SIG-M5 treated with dmso at 0.1 percent for 504 hours (cell line): ENCODE data around the gene NTN1.
A peak's percentile ranks its signal among the peaks of the same experiment; 100 is the strongest.

Experiments
- DNase-seq: peaks from one replicate; lab custom pipeline; 2025; ENCODE audit not compliant: unreplicated experiment; lab: John Stamatoyannopoulos, UW

NTN1 gene

DNA sequence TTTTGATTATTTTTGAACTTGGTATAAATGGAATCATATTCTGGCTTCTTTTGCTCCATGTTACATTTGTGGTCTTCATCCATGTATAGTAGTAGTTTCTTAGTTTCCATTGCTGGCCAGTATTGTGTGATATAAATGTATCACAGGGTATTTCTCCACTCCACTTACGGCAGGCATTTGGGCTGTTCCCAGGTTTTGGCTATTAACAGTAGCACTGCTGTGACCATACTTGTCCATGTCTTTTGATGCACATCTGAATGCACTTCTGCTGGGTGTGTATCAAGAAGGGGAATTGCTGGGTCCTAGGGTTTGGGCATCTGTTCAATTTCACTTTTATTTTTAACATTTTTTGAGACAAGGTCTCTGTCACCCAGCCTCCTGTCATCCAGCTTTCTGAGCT lies 13.9 kb downstream of the NTN1 start:
- no peak for DNase-seq

DNA sequence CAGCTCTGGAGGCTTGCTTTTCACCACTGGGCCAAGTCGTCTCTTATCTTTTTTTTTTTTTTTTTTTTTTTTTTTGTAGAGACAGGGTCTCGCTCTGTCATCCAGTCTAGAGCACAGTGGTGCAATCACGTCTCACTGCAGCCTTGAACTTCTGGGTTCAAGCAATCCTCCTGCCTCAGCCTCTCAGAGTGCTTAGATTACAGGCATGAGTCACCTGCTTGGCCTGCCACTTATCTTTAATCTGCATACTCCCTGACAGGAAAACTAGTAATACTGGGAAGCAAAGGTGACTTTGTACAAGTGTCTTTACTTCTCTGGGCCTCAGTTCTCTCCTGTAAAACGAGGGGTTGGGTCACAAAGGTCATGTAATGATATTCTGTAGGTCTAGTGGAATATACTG lies 15.0 kb downstream of the NTN1 start:
- DNase-seq, result no peak

DNA sequence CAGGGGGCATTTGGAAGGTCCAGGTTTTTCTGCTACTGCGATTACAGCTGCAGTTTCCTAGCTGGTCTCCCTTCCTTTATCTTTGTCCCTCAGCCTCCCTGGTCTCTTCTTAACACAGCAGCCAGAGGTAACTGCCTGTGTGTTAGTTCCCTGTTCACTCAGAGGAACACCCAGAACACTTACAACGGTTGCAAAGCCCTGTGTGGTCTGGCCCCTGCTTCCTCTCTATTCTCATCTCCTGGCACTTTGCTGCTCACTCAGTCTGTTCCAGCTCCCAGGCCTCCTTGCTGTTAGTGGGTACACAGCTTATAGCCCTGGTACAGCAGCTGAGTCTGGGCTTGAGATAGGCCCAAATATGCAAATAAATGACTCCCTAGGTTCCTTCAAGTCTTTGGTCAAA lies 16.4 kb downstream of the NTN1 start:
- peak; percentile 6 for DNase-seq

DNA sequence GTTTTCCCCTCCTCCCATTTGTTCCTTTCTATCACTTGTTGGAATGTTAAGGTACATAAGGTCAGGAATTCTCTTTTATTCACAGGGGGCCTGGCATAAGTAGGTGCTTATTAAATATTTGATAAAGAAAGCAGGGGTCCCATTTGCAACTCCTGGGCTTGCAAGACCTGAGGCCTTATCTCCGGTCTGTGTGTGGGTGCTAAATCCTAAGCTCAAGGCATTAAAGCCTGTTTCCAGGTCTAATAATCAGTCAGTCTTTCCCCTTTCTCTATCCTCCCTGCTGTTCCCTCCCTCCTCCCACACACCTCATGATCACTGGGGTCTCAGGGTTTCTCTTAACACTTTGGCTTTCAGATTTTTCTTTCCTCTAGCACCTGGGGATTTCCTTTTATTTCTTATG lies 17.1 kb downstream of the NTN1 start:
- no peak for DNase-seq

DNA sequence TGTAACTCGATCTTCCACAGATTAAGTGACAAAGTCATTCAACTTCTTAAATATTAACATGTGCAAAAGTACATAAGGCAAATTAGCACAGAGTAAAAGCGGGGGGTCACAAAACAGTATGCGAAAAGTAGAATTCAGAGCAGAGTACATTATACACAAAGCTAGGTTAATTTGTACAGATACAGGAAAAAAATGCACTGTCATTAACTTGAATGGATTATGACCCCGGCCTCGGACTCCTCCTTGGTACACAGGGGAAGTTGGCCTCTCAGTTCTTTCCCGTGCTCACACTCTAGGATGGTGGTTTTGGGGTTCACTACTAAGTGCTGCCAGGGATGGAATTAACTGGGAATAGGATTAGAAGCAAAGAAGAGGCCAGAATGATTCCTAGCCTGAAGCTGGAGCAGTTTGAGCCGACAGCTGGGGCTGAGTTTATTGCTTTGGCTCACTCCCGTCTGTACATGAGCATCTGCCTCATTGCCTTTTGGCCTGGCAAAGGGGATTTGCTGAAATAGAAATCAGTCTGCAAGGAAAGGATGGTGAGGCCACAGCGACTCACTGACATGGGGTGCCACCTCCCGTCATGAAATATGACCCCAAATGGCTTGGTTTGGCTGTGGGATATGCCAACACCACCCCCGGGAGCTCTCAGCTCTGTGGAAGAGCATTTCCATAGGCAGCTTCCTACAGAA lies 23.6 kb downstream of the NTN1 start:
- no peak for DNase-seq

DNA sequence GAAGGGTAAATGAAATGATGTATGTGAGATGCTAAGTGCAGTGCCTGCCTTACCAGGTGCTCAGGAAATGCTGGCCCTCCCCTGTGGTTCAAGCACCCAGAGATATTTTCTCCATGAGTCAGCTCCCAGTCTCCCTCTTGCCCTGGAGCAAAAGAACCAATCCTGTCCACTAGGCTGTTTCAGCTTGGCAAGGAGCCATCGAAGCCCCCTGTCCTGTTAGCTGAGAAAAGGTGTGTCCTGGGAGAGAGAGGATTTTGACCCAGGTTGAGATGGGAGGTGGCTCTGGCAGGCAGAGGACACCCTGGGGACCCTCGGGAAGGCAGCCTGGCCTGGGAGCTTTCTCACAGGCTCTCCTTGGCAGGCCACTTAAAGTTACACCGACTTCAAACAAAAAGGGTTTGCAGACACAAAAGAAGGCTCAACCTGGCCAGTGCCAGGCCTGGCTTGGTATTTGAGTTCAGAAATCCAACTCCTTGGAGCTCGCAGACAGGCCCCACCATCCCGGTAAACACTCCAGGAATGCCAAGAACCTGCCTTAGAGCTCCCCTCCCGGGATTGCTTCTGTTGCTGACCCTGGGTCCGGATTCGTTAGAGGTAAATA lies 29.6 kb downstream of the NTN1 start:
- peak; percentile 22 for DNase-seq

DNA sequence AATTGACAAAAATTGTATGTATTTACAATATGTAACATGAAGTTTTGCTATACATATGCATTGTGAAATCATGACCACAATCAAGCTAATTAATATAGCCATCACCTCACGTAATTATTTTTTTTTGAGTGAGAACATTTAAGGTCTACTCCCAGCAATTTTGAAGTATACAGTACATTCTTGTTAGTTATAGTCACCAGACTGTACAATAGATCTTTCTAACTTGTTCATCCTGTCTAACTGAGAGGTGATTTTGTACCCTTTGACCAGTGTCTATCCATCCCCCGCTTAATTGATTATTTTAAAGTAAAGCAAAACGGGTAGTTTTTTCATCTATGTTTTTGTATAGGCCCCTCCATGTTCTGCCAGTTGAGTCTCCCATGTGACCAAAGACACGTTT lies 30.3 kb downstream of the NTN1 start:
- DNase-seq, result no peak

DNA sequence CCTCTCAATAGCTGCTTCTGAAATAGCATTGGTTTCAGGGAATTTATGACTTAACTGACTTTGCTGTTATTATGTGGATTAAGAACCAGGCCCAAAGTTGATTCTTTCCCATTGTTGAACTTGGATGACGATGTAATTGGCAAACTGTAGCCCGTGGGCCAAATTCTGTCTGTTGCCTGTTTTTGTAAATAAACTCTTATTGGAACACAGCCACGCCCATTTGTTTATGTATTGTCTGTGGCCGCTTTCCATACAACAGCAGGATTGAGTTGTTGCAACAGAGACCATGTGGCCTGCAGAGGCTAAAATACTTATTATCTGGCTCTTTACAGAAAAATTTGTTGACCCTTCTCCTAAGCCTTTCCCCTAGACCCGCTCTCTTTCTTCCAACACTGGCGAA lies 31.6 kb downstream of the NTN1 start:
- no peak for DNase-seq

DNA sequence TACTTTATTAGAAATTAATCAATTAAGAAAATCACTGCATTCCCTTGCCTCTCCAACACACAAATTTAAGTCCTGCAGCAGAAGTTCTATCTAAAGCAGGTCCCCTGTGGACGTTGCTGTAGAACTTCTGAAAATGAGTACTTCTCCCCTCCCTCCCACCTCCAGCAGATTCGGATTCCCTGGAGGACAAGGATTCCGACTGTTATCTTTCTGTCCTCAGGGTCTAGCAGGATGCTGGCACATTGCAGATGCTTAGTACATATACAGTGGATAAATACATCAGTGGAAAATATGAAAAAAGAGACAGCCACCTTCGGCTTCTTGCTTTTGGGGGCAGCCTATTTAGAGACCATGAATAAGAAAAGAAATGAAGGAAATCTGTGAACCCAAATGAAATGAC lies 32.1 kb downstream of the NTN1 start:
- DNase-seq, result no peak

DNA sequence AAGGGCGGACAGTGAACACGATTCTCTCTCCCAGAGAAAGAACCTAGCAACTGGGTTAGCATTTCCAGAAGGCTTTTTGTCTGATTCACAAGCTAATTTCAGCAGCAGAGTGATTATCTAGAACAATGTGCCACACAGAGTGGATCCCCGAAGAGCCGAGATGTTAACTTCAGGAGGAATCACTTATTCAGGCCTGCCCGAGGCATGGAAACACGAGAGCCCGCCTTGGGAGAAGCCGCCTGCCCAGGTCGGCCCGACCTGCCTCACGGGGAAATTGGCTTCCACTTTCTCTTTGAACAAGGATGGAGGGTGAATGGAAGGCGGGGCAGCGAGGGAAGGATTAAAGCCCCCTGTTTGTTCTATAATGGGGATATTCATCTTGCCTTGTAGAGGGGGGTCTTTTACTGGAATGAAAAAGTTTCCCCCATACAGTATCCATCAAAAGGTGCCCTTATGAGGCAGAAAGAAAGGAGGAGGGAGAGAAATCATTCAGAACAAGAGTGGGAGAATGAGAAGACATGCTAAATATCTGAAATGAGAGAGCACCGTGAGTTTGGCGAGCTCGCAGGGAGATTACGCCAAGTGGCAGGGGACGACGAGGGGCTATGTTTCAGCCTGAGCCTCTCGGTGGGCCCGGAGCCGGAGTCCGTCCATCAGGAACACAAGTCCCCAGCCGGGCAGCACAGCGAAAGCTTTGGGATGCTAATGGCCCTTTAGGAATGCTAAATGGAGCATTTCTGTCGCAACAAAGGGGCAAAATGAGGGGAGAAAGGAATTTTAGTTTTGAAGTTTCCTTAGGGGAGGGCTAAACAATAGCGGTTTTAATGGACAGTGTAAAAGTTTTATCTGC lies 33.0 kb downstream of the NTN1 start:
- no peak for DNase-seq

DNA sequence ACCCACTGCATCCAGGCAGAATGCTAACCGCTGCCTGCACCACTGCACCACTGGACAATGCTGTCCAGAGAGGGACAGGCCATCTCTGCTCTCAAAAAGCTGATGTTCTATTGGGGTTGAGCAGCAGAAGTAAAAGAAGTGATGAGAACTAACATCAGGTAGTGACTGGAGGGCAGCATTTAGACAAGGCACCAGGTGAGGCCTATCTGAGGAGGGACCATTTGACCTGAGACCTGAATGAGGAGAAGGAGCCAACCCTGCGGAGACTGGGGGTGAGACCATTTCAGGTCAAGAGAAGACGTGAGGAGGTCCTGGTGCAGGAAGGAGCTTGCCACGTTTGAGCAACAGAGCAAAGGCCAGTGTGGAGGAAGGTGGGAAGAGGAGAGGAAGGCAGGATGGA lies 34.0 kb downstream of the NTN1 start:
- DNase-seq, result no peak

DNA sequence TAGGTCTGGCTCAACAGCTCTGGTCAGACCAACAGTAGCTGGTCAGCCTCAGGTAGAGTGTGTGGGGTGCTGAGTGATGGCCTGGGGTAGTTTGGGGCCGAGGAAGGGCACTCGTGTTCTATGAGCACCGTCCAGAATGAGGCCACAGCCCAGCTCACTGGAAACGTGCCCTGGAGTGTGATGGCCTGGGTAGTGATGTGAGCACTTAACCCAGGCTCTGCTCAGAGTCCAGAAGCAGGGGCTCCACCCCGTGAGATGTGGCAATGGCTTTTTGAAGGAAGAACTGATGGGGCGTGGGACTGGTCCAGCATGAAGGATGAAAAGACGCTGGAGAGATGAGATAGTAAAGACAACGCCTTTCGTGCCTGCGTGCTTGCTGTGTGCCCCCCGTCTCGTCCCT lies 35.3 kb downstream of the NTN1 start:
- no peak for DNase-seq

DNA sequence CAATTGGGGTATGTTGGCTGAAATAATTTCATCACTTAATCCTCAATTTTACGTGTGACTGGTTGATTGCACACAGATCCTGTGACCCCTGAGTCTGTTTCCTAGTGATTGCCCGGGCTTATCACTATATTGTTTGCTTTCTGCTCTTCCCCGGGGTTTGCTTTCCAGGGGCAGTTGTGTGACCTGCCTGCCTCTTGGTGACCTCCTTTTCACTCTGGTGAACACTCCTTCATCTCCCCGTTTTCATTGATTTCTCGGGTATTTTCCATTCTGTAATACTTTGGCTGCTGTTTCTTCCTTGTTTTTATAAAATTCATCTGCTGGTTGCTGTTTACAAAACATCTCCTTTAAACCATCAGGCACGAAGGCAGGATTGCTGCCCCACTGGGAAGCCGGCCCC lies 36.0 kb downstream of the NTN1 start:
- DNase-seq, result no peak

DNA sequence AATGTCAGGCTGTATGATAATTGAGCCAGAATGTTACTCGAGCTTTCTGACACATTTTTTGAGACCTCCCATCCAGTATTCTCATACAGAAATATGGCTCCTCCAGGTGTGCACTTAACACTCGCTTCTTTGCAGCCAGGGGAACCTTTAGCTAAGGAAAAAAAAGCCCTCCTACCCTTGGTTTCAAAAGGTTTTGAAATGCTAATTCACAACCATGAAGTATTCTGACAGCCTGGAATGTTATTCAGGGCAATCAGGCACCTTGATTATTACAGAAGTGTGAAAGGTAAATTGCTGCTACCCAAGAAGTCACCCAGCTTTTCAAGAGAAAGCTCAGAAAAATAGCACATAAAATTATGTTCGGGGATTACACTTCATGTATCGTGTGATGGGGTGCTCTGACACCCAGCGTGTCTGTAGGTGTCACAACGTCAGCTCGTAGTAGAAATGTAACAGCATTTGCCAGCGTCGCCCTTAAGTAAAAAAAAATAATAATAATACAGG lies 41.1 kb downstream of the NTN1 start:
- no peak for DNase-seq

DNA sequence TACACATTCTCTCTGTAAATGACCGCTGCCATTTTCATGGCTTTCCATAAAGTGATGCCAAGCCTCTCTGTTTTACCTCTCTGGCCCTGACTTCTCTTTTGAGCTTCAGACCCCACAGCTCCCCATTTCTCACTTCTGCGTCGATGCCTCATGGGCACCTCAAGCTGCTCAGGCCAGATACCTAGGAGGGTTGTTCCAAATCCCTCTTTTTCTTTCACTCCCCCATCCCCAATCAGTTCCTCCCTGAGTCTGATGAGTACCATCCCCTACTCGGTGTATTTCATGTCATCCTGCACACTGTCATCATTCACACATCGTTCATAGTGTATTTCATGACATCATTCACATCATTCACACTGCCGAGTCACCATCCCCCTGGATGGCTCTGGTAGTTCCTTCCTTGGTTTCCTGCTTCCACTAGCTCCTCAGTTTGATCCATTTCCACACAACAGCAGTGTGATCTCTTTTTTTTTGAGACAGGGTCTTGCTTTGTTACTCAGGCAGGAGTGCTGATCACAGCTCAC lies 43.1 kb downstream of the NTN1 start:
- no peak for DNase-seq

DNA sequence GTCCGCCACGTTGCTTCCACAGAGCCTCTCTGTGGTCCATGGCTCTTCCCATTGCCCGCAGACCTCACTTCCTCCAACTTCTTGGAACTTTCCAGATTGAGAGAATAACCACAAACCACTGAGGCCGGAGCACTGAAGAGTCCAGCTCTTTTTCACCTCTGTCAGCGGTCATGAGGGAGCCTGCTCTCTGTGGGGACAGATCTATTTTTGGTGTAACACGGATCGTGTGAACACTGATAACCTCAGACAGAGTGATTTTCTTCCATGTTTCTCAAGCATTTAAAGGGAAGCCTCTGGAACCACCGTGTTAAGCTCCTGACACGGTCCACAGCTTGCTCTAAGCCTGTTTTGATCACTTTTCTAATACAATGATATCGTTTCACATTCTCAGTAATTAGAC lies 49.7 kb downstream of the NTN1 start:
- DNase-seq, result no peak

DNA sequence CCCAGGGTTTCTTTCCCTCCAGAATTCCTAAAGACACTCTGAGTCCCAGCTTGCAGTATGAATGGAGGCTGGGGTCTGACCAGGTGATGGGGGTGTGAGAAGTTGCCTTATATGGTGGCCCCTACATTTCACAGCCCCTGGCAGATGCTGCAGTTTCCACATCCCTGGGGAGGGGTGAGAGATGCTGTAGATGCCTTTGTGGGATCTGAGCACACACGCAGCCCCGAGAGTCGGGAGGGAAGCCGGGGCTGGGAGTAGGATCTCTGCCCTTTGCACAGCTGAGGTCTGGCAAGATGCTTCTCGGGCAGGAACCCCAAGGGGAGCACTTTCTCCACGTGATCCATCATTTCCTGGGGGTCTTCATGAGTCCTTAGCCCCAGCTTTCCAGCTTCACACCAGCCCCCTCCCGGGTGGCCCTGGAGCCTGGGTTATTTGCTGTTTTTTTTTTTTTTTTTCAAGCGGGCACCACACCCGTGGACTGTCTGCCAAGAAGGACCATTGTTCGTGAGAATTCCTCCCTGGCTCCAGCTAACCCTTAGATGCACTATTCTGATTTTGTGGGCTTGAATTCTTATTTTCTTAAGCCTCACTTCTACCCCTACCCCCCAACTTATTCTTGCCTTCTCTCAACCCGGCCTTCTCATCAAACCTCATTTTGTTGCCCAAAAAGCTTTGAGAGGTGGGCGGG lies 50.6 kb downstream of the NTN1 start:
- DNase-seq, result no peak

DNA sequence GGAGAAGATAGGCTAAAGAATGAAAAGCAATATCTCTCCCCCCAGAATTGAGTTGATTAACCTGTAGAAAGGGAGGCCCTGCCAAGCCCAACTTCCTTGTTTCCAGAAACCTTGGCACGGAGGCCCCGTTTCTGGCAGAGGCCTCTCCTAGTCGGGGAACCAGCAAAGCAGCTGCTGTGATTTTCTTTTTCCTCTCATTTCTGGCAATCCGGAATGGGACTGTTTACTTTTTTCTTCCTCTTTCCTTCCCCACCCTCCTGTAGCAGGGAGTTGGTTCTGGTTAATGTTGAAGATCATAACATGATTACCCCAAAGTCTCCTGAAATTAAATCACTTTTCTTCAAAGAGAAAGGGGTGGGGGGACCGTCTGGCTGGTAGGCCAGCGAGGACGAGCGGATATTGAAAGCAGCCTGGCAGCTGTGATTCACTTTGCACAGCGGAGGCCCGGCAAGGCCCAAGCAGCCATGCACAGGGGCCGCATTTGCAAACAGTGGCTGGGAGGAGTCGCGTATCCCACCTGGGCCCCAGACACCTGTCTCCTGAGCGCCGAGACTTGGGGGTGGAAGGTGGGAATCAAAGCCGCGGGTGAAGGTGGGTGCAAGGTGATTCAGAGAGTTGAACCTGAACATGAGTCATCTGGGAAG lies 51.5 kb downstream of the NTN1 start:
- DNase-seq, result no peak

DNA sequence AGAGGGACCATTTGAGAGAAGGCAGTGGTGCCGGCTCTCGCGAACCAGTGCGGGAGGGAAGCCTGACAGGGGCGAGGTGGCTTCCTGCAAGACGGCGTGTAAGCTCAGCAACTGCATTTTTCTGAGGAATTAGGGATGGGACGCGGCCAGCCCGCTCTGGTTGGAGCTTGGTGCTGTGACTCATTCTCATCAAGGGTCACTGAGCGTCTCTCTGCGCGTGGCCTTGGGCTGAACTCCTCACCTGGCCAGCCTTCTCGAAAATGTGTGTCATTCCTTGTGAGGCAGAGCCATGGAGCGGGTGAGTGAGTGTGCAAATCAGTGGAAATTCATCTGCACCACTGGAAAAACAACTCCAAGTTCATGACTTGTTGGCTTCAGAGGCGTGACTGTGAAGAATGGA lies 52.8 kb downstream of the NTN1 start:
- DNase-seq, result no peak

DNA sequence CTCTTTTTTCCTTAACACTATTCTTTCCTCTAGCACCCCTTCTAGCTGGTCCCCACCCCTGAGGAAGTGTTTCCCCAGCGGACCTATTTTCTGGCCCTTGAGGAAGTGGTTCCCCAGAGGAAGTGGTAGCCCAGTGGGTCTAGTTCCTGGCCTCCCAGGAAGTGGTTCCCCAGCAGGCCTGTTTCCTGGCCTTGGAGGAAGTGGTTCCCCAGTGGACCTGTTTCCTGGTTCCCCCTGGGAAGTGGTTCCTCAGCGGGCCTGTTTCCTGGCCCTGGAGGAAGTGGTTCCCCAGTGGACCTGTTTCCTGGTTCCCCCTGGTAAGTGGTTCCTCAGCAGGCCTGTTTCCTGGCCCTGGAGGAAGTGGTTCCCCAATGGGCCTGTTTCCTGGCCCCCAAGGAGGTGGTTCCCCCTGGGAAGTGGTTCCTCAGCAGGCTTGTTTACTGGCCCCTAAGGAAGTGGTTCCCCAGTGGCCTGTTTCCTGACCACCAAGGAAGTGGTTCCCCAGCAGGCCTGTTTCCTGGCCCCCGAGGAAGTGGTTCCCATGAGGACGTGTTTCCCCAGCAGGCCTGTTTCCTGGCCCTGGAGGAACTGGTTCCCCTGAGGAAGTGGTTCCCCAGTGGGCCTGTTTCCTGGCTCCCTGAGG lies 58.3 kb downstream of the NTN1 start:
- DNase-seq, result no peak
